ENCODE results near the gene DNLZ.

DNA sequence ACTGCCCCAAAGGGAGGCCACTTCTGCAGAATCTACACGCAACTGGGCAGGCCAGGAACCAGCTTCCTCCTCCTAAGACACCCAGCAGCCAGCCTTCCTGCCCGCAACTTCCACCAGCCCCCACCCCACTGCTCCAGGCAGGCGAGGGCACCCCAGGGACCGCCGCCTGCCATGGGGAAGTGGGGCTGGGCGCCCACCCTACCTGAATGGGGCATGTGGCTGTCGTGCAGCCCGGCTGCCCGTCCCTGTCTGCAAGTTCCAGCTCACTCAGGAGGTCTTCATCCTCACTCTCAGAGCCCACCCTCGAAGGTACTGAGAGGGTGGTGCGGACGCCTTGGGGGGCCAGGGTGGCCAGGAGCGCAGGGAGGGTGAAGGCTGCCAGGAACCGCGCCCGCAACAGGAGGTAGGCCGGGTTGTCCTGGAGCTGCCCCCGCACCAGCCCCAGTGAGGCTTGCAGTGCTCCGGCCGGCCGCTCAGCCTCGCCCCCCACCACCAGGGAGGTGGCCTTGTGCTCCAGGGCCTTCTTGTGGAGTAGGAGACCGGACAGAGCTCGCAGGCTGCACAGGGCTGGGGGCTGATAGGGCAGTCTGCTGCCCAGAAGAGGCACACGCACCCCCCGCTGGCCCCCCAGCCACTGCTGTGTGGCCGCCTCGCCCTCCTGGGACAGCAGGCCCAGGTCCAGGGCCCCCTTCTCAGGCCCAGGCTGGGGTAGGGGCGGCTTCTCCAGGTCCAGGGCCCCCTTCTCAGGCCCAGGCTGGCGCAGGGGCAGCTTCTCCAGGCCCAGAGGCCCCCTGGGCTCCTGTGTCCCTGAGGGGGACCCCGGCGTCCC, 14.0 kb upstream of the DNLZ start:
- TF ChIP-seq EZH2 (IDR thresholded peaks at IDR 0.05; ENCODE audit: borderline replicate concordance, insufficient read depth, low read depth, low read length, poor library complexity, severe bottlenecking): no peak
- TF ChIP-seq CTCF (IDR thresholded peaks at IDR 0.05): no peak
